GM12878 (cell line): ENCODE measurements around the gene FRMD3. TPM values are rescaled to one million over a fixed set of nuclear protein-coding genes. Genes with fewer than 3 reads are reported as not detected.

ENCODE experiments used
- ATAC-seq: fragments of 200-7000 bp; cut with Tn5 transposase; 3 replicates; pipeline ENCODE4 v1.9.1; 2020; ENCODE audit warnings: mild to moderate bottlenecking, moderate library complexity
- BruUV-seq: library from RNA; stranded (reverse); fragments of 400-500 nt; replicated peaks from 2 replicates; lab custom pipeline; 2021; lab: Mats Ljungman, UMichigan
- CTCF ChIA-PET: fragments of 300-600 bp; sonication (Branson Sonifier 250); formaldehyde crosslinking; extraction: SDS; loops from one replicate; lab custom pipeline; 2021; ENCODE audit warnings: inconsistent platforms; lab: Yijun Ruan, JAX
- POLR2A ChIA-PET: fragments of 350-600 bp; formaldehyde crosslinking; extraction: SDS; loops from one replicate; lab custom pipeline; 2021; ENCODE audit warnings: inconsistent platforms; lab: Charles Lee
- RAD21 ChIA-PET: fragments of 300-600 bp; sonication (Branson Sonifier 250); formaldehyde crosslinking; loops from one replicate; lab custom pipeline; 2023; ENCODE audit warnings: antibody characterized with exemption; ENCODE audit not compliant: unreplicated experiment; lab: Charles Lee
- SMC1A ChIA-PET: fragments of 300-600 bp; sonication (Branson Sonifier 250); formaldehyde crosslinking; loops from one replicate; lab custom pipeline; 2023; ENCODE audit not compliant: unreplicated experiment, uncharacterized antibody; lab: Charles Lee
- DNase-seq: peaks from one replicate; pipeline ENCODE4 v3.0.0-alpha.2; 2011; ENCODE audit warnings: low read depth, low spot score
- FAIRE-seq: peaks from 3 replicates; lab custom pipeline; 2011; peaks lifted over from hg19 to GRCh38; lab: Jason Lieb, UNC
- H2AFZ ChIP-seq: 2 replicates; pipeline ENCODE4 v1.6.0; 2011; ENCODE audit warnings: low read depth, low read length, control low read depth; ENCODE audit not compliant: control insufficient read depth
- H3K27ac ChIP-seq: 2 replicates; pipeline ENCODE4 v1.5.1; 2011; ENCODE audit warnings: control low read depth; ENCODE audit not compliant: control insufficient read depth, insufficient read depth
- H3K27me3 ChIP-seq, 2 experiments: replicated peaks in 1 of 2; 2 replicates each; pipeline versions ENCODE4 v1.6.0 to v1.6.1; 2011; ENCODE audit warnings: low read length in 1 of 2; ENCODE audit not compliant: control insufficient read depth in 2 of 2, insufficient read depth in 2 of 2
- H3K36me3 ChIP-seq, 2 experiments: 2 replicates each; pipeline ENCODE4 v1.5.1; 2011; ENCODE audit warnings: low read length in 1 of 2; ENCODE audit not compliant: control insufficient read depth in 2 of 2, insufficient read depth in 2 of 2
- H3K4me1 ChIP-seq: 2 replicates; pipeline ENCODE4 v1.6.1; 2011; ENCODE audit warnings: mild to moderate bottlenecking, low read length, moderate library complexity, mixed read lengths; ENCODE audit not compliant: control insufficient read depth, insufficient read depth
- H3K4me2 ChIP-seq: 2 replicates; pipeline ENCODE4 v1.6.0; 2011; ENCODE audit warnings: control low read depth; ENCODE audit not compliant: control insufficient read depth, insufficient read depth
- H3K4me3 ChIP-seq: fragments of 200-600 bp; sonication (generic); 2 replicates; pipeline ENCODE4 v1.5.1; 2016
- H3K79me2 ChIP-seq: 2 replicates; pipeline ENCODE4 v1.6.0; 2011; ENCODE audit warnings: low read length; ENCODE audit not compliant: control insufficient read depth, insufficient read depth
- H3K9ac ChIP-seq: 2 replicates; pipeline ENCODE4 v1.8.0; 2011; ENCODE audit warnings: low read length, control low read depth, mixed read lengths; ENCODE audit not compliant: control insufficient read depth, insufficient read depth
- H3K9me3 ChIP-seq: replicated peaks from 3 replicates; pipeline ENCODE4 v1.5.1; 2011; ENCODE audit warnings: mild to moderate bottlenecking, low read length; ENCODE audit not compliant: control insufficient read depth, insufficient read depth
- H4K20me1 ChIP-seq: 2 replicates; pipeline ENCODE4 v1.6.0; 2011; ENCODE audit not compliant: control insufficient read depth, insufficient read depth
- BCLAF1 ChIP-seq: fragments of 450-650 bp; IDR thresholded peaks from 2 replicates; pipeline ENCODE4 v1.6.1; 2017; ENCODE audit warnings: antibody characterized with exemption, mild to moderate bottlenecking, moderate library complexity
- BRCA1 ChIP-seq: IDR thresholded peaks from 2 replicates; pipeline ENCODE4 v1.6.1; 2011; ENCODE audit warnings: low read depth, low read length, improper control_type of control experiment
- E2F4 ChIP-seq: IDR thresholded peaks from 2 replicates; pipeline ENCODE4 v1.6.1; 2012; ENCODE audit warnings: low read depth, low read length, improper control_type of control experiment
- ESRRA ChIP-seq: IDR thresholded peaks from 2 replicates; pipeline ENCODE4 v1.6.1; 2012; ENCODE audit warnings: mild to moderate bottlenecking, low read length, improper control_type of control experiment
- LARP7 ChIP-seq: fragments of 450-650 bp; IDR thresholded peaks from 2 replicates; pipeline ENCODE4 v1.6.1; 2017; ENCODE audit warnings: mild to moderate bottlenecking
- MTA3 ChIP-seq: IDR thresholded peaks from 2 replicates; pipeline ENCODE4 v1.6.1; 2012; ENCODE audit warnings: low read length, inconsistent platforms, borderline replicate concordance
- NFYB ChIP-seq: IDR thresholded peaks from 2 replicates; pipeline ENCODE4 v1.6.1; 2011; ENCODE audit warnings: low read depth, mild to moderate bottlenecking, low read length, improper control_type of control experiment, moderate library complexity; ENCODE audit not compliant: insufficient read depth
- PML ChIP-seq: IDR thresholded peaks from 2 replicates; pipeline ENCODE4 v1.6.1; 2012; ENCODE audit warnings: low read length, inconsistent platforms
- RAD21 ChIP-seq: IDR thresholded peaks from 2 replicates; pipeline ENCODE4 v1.6.1; 2011; ENCODE audit warnings: mild to moderate bottlenecking, low read depth, low read length, moderate library complexity; ENCODE audit not compliant: insufficient read depth
- SIX5 ChIP-seq: IDR thresholded peaks from 2 replicates; pipeline ENCODE4 v1.6.1; 2011; ENCODE audit warnings: mild to moderate bottlenecking, low read depth, low read length, moderate library complexity; ENCODE audit not compliant: severe bottlenecking
- SREBF1 ChIP-seq: IDR thresholded peaks from 2 replicates; pipeline ENCODE4 v1.6.1; 2012; ENCODE audit warnings: mild to moderate bottlenecking, low read length
- SUZ12 ChIP-seq: fragments of 200-600 bp; sonication (generic); IDR thresholded peaks from one replicate; pipeline ENCODE4 v1.6.1; 2018; ENCODE audit warnings: antibody characterized with exemption, mild to moderate bottlenecking; ENCODE audit not compliant: unreplicated experiment
- ZNF207 ChIP-seq: fragments of 450-650 bp; IDR thresholded peaks from 2 replicates; pipeline ENCODE4 v1.6.1; 2014; ENCODE audit warnings: antibody characterized with exemption, mild to moderate bottlenecking, borderline replicate concordance
- whole genome bisulfite sequencing: methylation state at CpG from one replicate; pipeline ENCODE4 v1.1.6; 2016; ENCODE audit warnings: low lambda C conversion rate; ENCODE audit not compliant: insufficient replicate concordance, insufficient coverage; ENCODE audit errors: missing lambda C conversion rate; 5-methylcytosine and 5-hydroxymethylcytosine counted together
- in situ Hi-C: fragments of 300-500 bp; cut with MboI; formaldehyde crosslinking; loops from 9 replicates; pipeline ENCODE4 v1.14.3; 2018; ENCODE audit warnings: mixed read lengths
- intact Hi-C: fragments of 100-400 bp; cut with micrococcal nuclease; formaldehyde crosslinking; loops from one replicate; pipeline ENCODE4 v1.14.2; 2022; ENCODE audit not compliant: unreplicated experiment
- polyA plus RNA-seq, 11 experiments: library from polyadenylated mRNA; depleted of rRNA in 4 of 11; unstranded in 6 of 11; stranded (reverse) in 5 of 11; fragments of >200 nt; fragmentation: Nextera tagmentation in 4 of 11; fragmentation: Illumina TruSeq in 1 of 11; extraction: Ambion mirVana in 4 of 11; extraction: Trizol in 1 of 11; gene quantifications; 1 replicate in 1 of 11; 2 replicates in 10 of 11; pipeline versions ENCODE4 v1.2.1 to v1.2.3, GENCODE V29; 2011 to 2016; ENCODE audit warnings: inconsistent platforms in 2 of 11, missing spikeins in 2 of 11, low read depth in 1 of 11
- total RNA-seq, 4 experiments: library from RNA; depleted of rRNA in 3 of 4; stranded (reverse); fragments of >200 nt in 3 of 4; fragmentation: Illumina TruSeq in 1 of 4; extraction: Trizol in 1 of 4; gene quantifications; 2 replicates each; pipeline versions ENCODE4 v1.2.1 to v1.2.3, GENCODE V29; 2013 to 2021

FRMD3 gene
- total and polyA plus RNA-seq, 10 of the 15 experiments (the other 5 are each of a cell fraction or from before 2014, with no cell fraction given), result 0.04 to 0.68 (median 0.21) TPM; not detected in 1

GRCh38 chr9:83264315-83264714, 273.9 kb downstream of the FRMD3 start:
- Histone ChIP-seq H3K79me2 (no peaks in the 10 kb centered on the region), H3K4me3 (no peak overlapping the region), H3K36me3 (no peaks in the 10 kb centered on the region), H3K9me3 (no peaks in the 10 kb centered on the region), H2AFZ (no peak overlapping the region), H3K27me3 (no peaks in the 10 kb centered on the region), H3K27ac (no peak overlapping the region), H3K4me1 (no peaks in the 10 kb centered on the region), H3K4me2 (no peak overlapping the region), H4K20me1 (no peaks in the 10 kb centered on the region), H3K9ac (no peak overlapping the region)
- ChIA-PET POLR2A (no interaction called here), CTCF (no interaction called here), RAD21 (no interaction called here), SMC1A (no interaction called here)
- no peak for FAIRE-seq
- DNase-seq, result no peak
- intact Hi-C loops, result no loop called here
- WGBS, result 0% methylated on average over 2 of the region's 2 CpGs
- in situ Hi-C loops, result no loop called here
- TF ChIP-seq E2F4, result no peak
- TF ChIP-seq ZNF207, result no peak
- no peak for TF ChIP-seq BRCA1
- no peak for TF ChIP-seq RAD21
- TF ChIP-seq ESRRA, result no peak
- TF ChIP-seq SUZ12, result no peak
- no peak for TF ChIP-seq SREBF1
- TF ChIP-seq LARP7, result no peak
- TF ChIP-seq NFYB, result no peak
- no peak for TF ChIP-seq BCLAF1
- no peak for TF ChIP-seq SIX5
- no peak for TF ChIP-seq PML
- TF ChIP-seq MTA3, result no peak
- BruUV-seq, result no TSS peak
- no peak for ATAC-seq
